Measurements from ENCODE around the gene IGFALS. TPM values are rescaled to one million over a fixed set of nuclear protein-coding genes. Genes with fewer than 3 reads are reported as not detected.

Gene IGFALS
- total RNA-seq, 2 donors from 2014 or later = not detected

GRCh38 chr16:1791943-1792812, 1.3 kb downstream of the IGFALS start:
- H3K4me1 ChIP-seq (ENCODE audit: control insufficient read depth, insufficient read depth, low read length) = no peaks in the 10 kb centered on the region
- no peak overlapping the region for H3K27ac Mint-ChIP-seq
- peaks cover 12% of the 10 kb centered on the region for H3K36me3 Mint-ChIP-seq (ENCODE audit: low read depth)
- peak; percentile 55 for DNase-seq
- H3K4me3 ChIP-seq (ENCODE audit: low read length) = no peak overlapping the region
- H3K27me3 Mint-ChIP-seq (ENCODE audit: insufficient read depth) = no peaks in the 10 kb centered on the region
- no peak overlapping the region for H3K27ac ChIP-seq (ENCODE audit: low read depth, low read length)
- H3K4me3 Mint-ChIP-seq = no peak overlapping the region
- no peak overlapping the region for H3K9ac ChIP-seq (ENCODE audit: extremely low read depth, low read length, poor library complexity, severe bottlenecking)
- H3K27me3 ChIP-seq (ENCODE audit: control insufficient read depth, insufficient read depth, low read length, poor library complexity, severe bottlenecking) = no peaks in the 10 kb centered on the region
- 91 to 92% methylated on average over 29 to 59 of the region's 59 CpGs for WGBS, 2 experiments (ENCODE audit: insufficient coverage in 1 of 2, insufficient read length in 1 of 2)
- no peaks in the 10 kb centered on the region for H3K36me3 ChIP-seq (ENCODE audit: control insufficient read depth, insufficient read depth, low read length)
- H3K9me3 ChIP-seq (ENCODE audit: control insufficient read depth, low read length) = no peaks in the 10 kb centered on the region
- no peaks in the 10 kb centered on the region for H3K4me1 Mint-ChIP-seq
- peaks cover 12% of the 10 kb centered on the region for H3K9me3 Mint-ChIP-seq
- TF ChIP-seq CTCF (conservative IDR thresholded peaks at IDR 0.05) = no peak

GRCh38 chr16:1791256-1791942, 2.1 kb downstream of the IGFALS start:
- 94 to 97% methylated on average over 49 to 53 of the region's 53 CpGs for WGBS, 2 experiments (ENCODE audit: insufficient coverage in 1 of 2, insufficient read length in 1 of 2)
- Histone ChIP-seq H3K27me3 (ENCODE audit: control insufficient read depth, insufficient read depth, low read length, poor library complexity, severe bottlenecking) (no peaks in the 10 kb centered on the region), H3K9ac (ENCODE audit: extremely low read depth, low read length, poor library complexity, severe bottlenecking) (no peak overlapping the region), H3K9me3 (ENCODE audit: control insufficient read depth, low read length) (no peaks in the 10 kb centered on the region), H3K27ac (ENCODE audit: low read depth, low read length) (no peak overlapping the region), H3K36me3 (ENCODE audit: control insufficient read depth, insufficient read depth, low read length) (no peaks in the 10 kb centered on the region), H3K4me1 (ENCODE audit: control insufficient read depth, insufficient read depth, low read length) (no peaks in the 10 kb centered on the region), H3K4me3 (ENCODE audit: low read length) (no peak overlapping the region)
- Mint-ChIP-seq H3K4me1 (no peaks in the 10 kb centered on the region), H3K36me3 (ENCODE audit: low read depth) (peaks cover 7% of the 10 kb centered on the region), H3K27ac (no peak overlapping the region), H3K27me3 (ENCODE audit: insufficient read depth) (no peaks in the 10 kb centered on the region), H3K4me3 (no peak overlapping the region), H3K9me3 (peaks cover 4% of the 10 kb centered on the region)
- peak; percentile 43 for DNase-seq
- no peak for TF ChIP-seq CTCF (conservative IDR thresholded peaks at IDR 0.05)

GRCh38 chr16:1790611-1791255, 2.8 kb downstream of the IGFALS start:
- Histone ChIP-seq H3K9ac (ENCODE audit: extremely low read depth, low read length, poor library complexity, severe bottlenecking) (no peak overlapping the region), H3K9me3 (ENCODE audit: control insufficient read depth, low read length) (no peaks in the 10 kb centered on the region), H3K27ac (ENCODE audit: low read depth, low read length) (no peak overlapping the region), H3K27me3 (ENCODE audit: control insufficient read depth, insufficient read depth, low read length, poor library complexity, severe bottlenecking) (no peaks in the 10 kb centered on the region), H3K36me3 (ENCODE audit: control insufficient read depth, insufficient read depth, low read length) (peaks cover 2% of the 10 kb centered on the region), H3K4me3 (ENCODE audit: low read length) (no peak overlapping the region), H3K4me1 (ENCODE audit: control insufficient read depth, insufficient read depth, low read length) (no peaks in the 10 kb centered on the region)
- Mint-ChIP-seq H3K27me3 (ENCODE audit: insufficient read depth) (no peaks in the 10 kb centered on the region), H3K4me1 (no peaks in the 10 kb centered on the region), H3K4me3 (no peak overlapping the region), H3K9me3 (no peaks in the 10 kb centered on the region), H3K36me3 (ENCODE audit: low read depth) (peaks cover 11% of the 10 kb centered on the region), H3K27ac (no peak overlapping the region)
- peak; percentile 39 for DNase-seq
- 95 to 97% methylated on average over 42 to 44 of the region's 44 CpGs for WGBS, 2 experiments (ENCODE audit: insufficient coverage in 1 of 2, insufficient read length in 1 of 2)
- TF ChIP-seq CTCF (conservative IDR thresholded peaks at IDR 0.05) = no peak

All from endodermal cell (in vitro differentiated cells).